HG03139 (cell line): ENCODE measurements around the gene CANT1.

Experiments
- ATAC-seq: cut with Tn5 transposase; IDR thresholded peaks from one replicate; pipeline ENCODE4 v1.9.1; 2021; ENCODE audit not compliant: unreplicated experiment

CANT1 gene

GRCh38 chr17:79009397-79010303, at the start of gene CANT1:
Gene CANT1 (minus strand): TSS chr17:79009764. CDS start chr17:78997622, 12,142 bp downstream.
- ATAC-seq, result peak; percentile 83

- ATAC-seq, result no peak
Observed at GRCh38 chr17:79057737-79058385, 48.3 kb upstream of the CANT1 start.

GRCh38 chr17:79055197-79055596, 45.6 kb upstream of the CANT1 start:
- ATAC-seq, result no peak

GRCh38 chr17:79054200-79054960, 44.8 kb upstream of the CANT1 start:
- ATAC-seq, result no peak

- no peak for ATAC-seq
Observed at GRCh38 chr17:79053251-79053925, 43.8 kb upstream of the CANT1 start.

GRCh38 chr17:79052131-79052530, 42.6 kb upstream of the CANT1 start:
- no peak for ATAC-seq

GRCh38 chr17:79051306-79051705, 41.7 kb upstream of the CANT1 start:
- no peak for ATAC-seq

GRCh38 chr17:79050551-79050950, 41.0 kb upstream of the CANT1 start:
- ATAC-seq, result no peak

GRCh38 chr17:79049821-79050220, 40.3 kb upstream of the CANT1 start:
- ATAC-seq, result no peak

GRCh38 chr17:79048826-79049755, 39.5 kb upstream of the CANT1 start:
- ATAC-seq, result no peak

GRCh38 chr17:79047923-79048825, 38.6 kb upstream of the CANT1 start:
- no peak for ATAC-seq

GRCh38 chr17:79047291-79047920, 37.8 kb upstream of the CANT1 start:
- no peak for ATAC-seq

- ATAC-seq, result no peak
Observed at GRCh38 chr17:79046916-79047280, 37.3 kb upstream of the CANT1 start.

GRCh38 chr17:79046197-79046915, 36.8 kb upstream of the CANT1 start:
- no peak for ATAC-seq

GRCh38 chr17:79045842-79046196, 36.3 kb upstream of the CANT1 start:
- no peak for ATAC-seq

GRCh38 chr17:79045001-79045729, 35.6 kb upstream of the CANT1 start:
- no peak for ATAC-seq

GRCh38 chr17:79044462-79044861, 34.9 kb upstream of the CANT1 start:
- ATAC-seq, result no peak
